Lung (tissue), 12 donors: Measurements from ENCODE around the gene TACC3. TPM values are rescaled to one million over a fixed set of nuclear protein-coding genes. Genes with fewer than 3 reads are reported as not detected.

ENCODE experiments used
- ATAC-seq: fragments of 200-7000 bp; cut with Tn5 transposase; one replicate; pipeline ENCODE4 v1.9.1; 2020; ENCODE audit warnings: moderate number of reproducible peaks; ENCODE audit not compliant: insufficient read depth, low FRiP score
- DNase-seq, 3 donors: peaks; one replicate each; pipeline ENCODE4 v3.0.0-alpha.2; 2013 to 2017
- H3K27ac ChIP-seq, 2 donors: one replicate each; pipeline ENCODE4 v1.5.1; 2013; ENCODE audit warnings: mild to moderate bottlenecking in 2 of 2, moderate library complexity in 2 of 2, control low read depth in 1 of 2, inconsistent platforms in 1 of 2, low read depth in 1 of 2, low read length in 1 of 2
- H3K27me3 ChIP-seq, 3 donors: one replicate each; pipeline ENCODE4 v1.5.1; 2013; ENCODE audit warnings: low read length in 2 of 3; ENCODE audit not compliant: control insufficient read depth in 3 of 3, insufficient read depth in 3 of 3
- H3K36me3 ChIP-seq, 4 donors: one replicate each; pipeline ENCODE4 v1.5.1; 2013; ENCODE audit warnings: low read length in 4 of 4, mild to moderate bottlenecking in 1 of 4, moderate library complexity in 1 of 4; ENCODE audit not compliant: control insufficient read depth in 4 of 4, insufficient read depth in 4 of 4
- H3K4me1 ChIP-seq, 5 donors: one replicate each; pipeline ENCODE4 v1.5.1; 2013; ENCODE audit warnings: low read length in 5 of 5, mild to moderate bottlenecking in 2 of 5, moderate library complexity in 1 of 5; ENCODE audit not compliant: control insufficient read depth in 5 of 5, insufficient read depth in 5 of 5
- H3K4me3 ChIP-seq: one replicate; pipeline ENCODE4 v1.5.1; 2013; ENCODE audit warnings: mild to moderate bottlenecking, control low read depth, moderate library complexity
- H3K9ac ChIP-seq, 2 donors: one replicate each; pipeline ENCODE4 v1.5.1; 2013; ENCODE audit warnings: low read length in 2 of 2, control low read depth in 1 of 2; ENCODE audit not compliant: insufficient read depth in 1 of 2
- H3K9me3 ChIP-seq, 4 donors: one replicate each; pipeline ENCODE4 v1.5.1; 2013; ENCODE audit warnings: low read length in 3 of 4, mild to moderate bottlenecking in 1 of 4, moderate library complexity in 1 of 4; ENCODE audit not compliant: control insufficient read depth in 4 of 4, insufficient read depth in 3 of 4
- CTCF ChIP-seq: IDR thresholded peaks from 2 replicates; pipeline ENCODE4 v1.5.1; 2012; ENCODE audit warnings: mild to moderate bottlenecking; ENCODE audit errors: control extremely low read depth, extremely low read depth
- WGBS, 2 donors: extraction: QIAGEN DNeasy Blood & Tissue Kit; methylation state at CpG; one replicate each; pipeline ENCODE4 v1.1.7; 2013; 5-methylcytosine and 5-hydroxymethylcytosine counted together
- polyA plus RNA-seq, 2 donors: library from polyadenylated mRNA; stranded (reverse); fragments of 200-250 nt; gene quantifications; one replicate each; pipeline ENCODE4 v1.2.1, GENCODE V29; 2013
- total RNA-seq, 2 donors: library from RNA; depleted of rRNA in 1 of 2; stranded (reverse); fragments of >200 nt in 1 of 2; gene quantifications; one replicate each; pipeline ENCODE4 v1.2.1, GENCODE V29; 2014 to 2021
- donor health status: control.
- donor health status: control.
- donor health status: Bipolar disorder and iron deficiency.
- donor health status: healthy.
- donor health status: DM: yes; HTN: yes; CAD: no.

Gene TACC3
- total and polyA plus RNA-seq, 4 donors, result 13.8 to 22.1 (median 18.5) TPM

DNA sequence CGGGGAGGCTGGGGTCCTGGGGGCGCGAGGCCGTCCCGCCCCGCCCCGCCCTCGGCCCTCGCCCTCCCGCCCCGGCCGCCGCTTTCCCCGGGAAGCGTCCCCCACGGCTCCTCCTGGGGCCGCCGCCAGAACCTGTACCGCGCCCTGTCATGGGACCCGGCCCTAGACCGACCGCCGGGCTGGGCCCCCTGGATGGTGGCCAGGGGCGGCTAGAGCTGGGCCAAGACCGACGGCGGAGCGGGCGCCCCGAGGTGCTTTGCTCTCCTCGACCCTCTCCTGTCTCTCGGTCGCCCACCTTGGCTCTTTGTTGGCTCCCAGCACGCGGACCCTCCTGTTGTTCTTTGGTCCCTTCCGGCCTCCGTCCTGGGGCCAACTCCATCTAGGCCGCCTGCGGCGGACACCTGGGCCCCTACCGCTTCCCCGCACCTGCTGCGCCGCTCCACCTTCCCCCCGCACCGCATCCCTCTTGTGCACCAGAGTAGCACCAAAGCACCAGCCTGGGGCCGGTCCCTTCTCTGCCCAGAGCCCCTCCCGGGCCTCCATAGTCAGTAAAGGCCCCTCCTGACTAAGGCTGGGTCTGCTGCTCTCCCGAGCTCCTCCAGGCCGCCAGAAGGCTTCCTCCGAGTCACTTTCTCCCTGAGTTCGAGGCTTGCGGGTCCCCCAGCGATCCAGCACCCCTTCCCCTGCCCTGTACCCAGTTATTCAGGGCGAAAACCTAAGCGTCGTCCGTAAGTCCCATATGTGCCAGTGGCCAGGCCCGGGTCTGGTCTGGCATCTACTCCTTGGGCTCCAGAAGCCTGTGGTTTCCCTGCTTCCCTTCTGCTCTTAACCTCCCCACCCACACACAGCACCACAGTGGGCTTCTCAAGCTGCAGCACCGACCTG lies 587 bp downstream of the TACC3 start:
- Histone ChIP-seq H3K36me3 (peaks cover 0 to 14% (median 0%) of the 10 kb centered on the region in 4 donors), H3K27ac (peak overlapping the region in 1 of 2 donors; percentile 91), H3K4me1 (peaks cover 0 to 25% (median 10%) of the 10 kb centered on the region in 5 donors), H3K27me3 (no peaks in the 10 kb centered on the region), H3K9ac (peak overlapping the region in 1 of 2 donors; percentile 25), H3K9me3 (no peaks in the 10 kb centered on the region), H3K4me3 (peak overlapping the region; percentile 49)
- ATAC-seq, result no peak
- WGBS, 2 donors, result 4 to 5% methylated on average over 38 to 61 of the region's 61 CpGs
- TF ChIP-seq CTCF, result no peak
- DNase-seq, result no peak

DNA sequence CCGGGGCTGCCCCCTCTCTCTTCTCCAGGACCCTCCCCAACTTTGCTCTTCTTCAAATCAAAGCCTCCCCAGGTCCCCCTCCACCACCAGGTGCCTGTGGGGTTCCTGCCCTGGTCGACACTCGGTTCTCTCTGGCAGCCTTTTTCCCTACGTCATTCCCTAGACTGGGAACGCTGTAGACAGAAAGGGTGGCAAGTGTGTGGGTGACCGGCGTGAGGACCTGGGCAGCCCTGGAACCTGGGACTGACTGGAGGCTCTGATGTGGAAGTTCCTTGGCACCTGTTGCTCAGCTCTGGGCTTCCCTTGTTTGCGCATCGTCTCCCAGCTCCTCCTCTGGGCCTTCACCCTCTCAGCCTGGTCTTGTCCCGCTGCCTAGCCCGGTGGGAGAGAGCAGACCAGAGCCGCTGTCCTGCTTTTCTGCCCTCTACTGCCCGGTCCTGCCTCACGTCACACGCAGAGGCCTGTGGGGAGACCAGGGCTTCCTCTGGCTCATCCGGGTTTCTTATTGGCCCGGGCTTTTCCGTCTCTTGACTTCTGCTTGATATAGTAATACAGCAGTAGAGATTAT lies 1.3 kb downstream of the TACC3 start:
- Histone ChIP-seq H3K4me3 (no peak overlapping the region), H3K27ac (peak overlapping the region in 1 of 2 donors; percentile 91), H3K27me3 (no peaks in the 10 kb centered on the region), H3K9me3 (no peaks in the 10 kb centered on the region), H3K9ac (peak overlapping the region in 1 of 2 donors; percentile 25), H3K36me3 (peaks cover 0 to 7% (median 0%) of the 10 kb centered on the region in 4 donors), H3K4me1 (peaks cover 0 to 25% (median 10%) of the 10 kb centered on the region in 5 donors)
- 33 to 40% methylated on average over 18 of the region's 18 CpGs for WGBS, 2 donors
- no peak for TF ChIP-seq CTCF
- no peak for ATAC-seq
- DNase-seq, result no peak

DNA sequence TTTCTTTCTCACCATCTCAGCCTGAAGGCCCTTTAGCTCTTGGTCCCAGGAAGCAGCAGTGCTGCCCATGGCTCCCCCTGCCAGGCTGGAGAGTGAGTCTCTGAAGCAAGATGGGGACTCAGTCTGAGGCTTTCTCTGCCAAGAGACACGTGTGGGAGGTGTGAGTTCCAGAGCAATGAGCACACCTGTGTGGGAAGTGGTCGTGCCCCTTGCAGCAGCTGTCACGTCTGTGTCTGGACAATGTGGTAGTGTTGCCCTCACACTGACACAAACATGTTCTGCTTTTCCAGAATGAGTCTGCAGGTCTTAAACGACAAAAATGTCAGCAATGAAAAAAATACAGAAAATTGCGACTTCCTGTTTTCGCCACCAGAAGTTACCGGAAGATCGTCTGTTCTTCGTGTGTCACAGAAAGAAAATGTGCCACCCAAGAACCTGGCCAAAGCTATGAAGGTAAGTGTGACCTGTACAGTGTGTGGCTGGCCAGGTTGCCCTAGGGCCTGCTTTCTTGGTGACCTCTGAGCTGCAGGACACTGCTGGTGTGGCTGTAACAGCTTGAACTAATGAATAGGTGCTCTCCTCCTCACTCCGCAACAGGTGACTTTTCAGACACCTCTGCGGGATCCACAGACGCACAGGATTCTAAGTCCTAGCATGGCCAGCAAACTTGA lies 1.9 kb downstream of the TACC3 start:
- WGBS, 2 donors, result 40 to 64% methylated on average over 12 of the region's 12 CpGs

More for the DNA sequence above, 1.9 kb downstream of the TACC3 start:
- peaks cover 0 to 3% (median under 1%) of the 10 kb centered on the region in 4 donors for H3K36me3 ChIP-seq
- peak overlapping the region in 1 of 2 donors; percentile 91 for H3K27ac ChIP-seq
- H3K9me3 ChIP-seq, result no peaks in the 10 kb centered on the region
- DNase-seq, result no peak
- H3K27me3 ChIP-seq, result no peaks in the 10 kb centered on the region
- no peak overlapping the region for H3K4me3 ChIP-seq
- no peak overlapping the region for H3K9ac ChIP-seq
- no peak for ATAC-seq
- TF ChIP-seq CTCF, result no peak
- H3K4me1 ChIP-seq, result peaks cover 0 to 30% (median 10%) of the 10 kb centered on the region in 5 donors
